HG02885 (cell line): Measurements from ENCODE around the gene MRPL53.
"Not testable (repeated sequence)": the region's sequence is repeated elsewhere in the genome, so short reads cannot be mapped to it uniquely, and the experiment has no call there.

Experiments used
- ATAC-seq: cut with Tn5 transposase; IDR thresholded peaks from one replicate; pipeline ENCODE4 v1.9.1; 2021; ENCODE audit warnings: mild to moderate bottlenecking; ENCODE audit not compliant: unreplicated experiment, poor library complexity

MRPL53 gene

GRCh38 chr2:74502720-74503505, 30.4 kb upstream of the MRPL53 start:
- peak; percentile 37 for ATAC-seq

DNA sequence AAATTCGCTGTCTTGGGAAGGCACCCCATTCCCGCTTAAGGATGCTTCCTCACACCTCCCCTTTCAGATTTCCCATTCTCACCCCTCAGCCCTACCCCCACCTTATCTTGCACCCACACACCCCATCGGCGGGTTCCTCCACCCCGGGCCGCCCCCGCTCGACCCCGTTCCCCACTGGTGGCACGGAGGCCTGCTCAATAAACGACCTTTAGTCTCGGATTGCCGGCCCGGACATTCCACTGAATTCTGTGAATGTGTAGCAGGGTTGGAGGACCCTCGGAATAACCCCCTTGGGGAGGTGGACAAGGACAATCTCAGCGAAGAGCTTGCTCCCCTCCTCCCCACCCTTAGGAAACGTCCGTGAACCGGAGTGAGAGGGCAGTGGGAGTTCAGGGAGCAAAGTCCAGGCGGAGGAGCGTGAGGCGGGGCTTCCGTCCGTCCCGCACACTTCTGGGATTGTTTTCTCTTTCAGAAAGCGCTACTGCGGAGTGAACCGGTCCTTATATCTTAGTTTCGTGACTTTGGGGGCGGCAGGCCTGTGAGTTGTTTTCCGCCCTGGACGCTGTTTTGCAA, 29.8 kb upstream of the MRPL53 start:
- ATAC-seq: no peak

- ATAC-seq: no peak
These were observed 29.0 kb upstream of the MRPL53 start for GRCh38 chr2:74501335-74502071.

DNA sequence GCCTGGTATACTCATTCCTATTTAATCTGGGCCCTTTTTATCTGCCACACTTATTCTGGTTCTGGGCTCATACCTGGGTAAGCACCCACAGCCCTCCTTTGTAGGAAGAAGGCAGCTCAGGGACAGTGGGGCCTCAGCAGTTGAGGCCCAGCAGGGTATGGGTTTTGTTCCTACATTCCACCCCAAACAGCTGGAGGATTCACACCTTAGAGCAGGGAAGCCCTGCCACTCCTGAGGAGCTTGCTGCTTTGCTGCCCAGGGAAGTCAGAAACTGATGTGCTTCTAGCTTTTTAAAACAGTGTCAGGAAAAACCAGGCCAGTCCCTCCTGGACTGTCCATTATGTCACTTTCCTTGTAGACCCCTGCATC, 28.1 kb upstream of the MRPL53 start:
- ATAC-seq: no peak

DNA sequence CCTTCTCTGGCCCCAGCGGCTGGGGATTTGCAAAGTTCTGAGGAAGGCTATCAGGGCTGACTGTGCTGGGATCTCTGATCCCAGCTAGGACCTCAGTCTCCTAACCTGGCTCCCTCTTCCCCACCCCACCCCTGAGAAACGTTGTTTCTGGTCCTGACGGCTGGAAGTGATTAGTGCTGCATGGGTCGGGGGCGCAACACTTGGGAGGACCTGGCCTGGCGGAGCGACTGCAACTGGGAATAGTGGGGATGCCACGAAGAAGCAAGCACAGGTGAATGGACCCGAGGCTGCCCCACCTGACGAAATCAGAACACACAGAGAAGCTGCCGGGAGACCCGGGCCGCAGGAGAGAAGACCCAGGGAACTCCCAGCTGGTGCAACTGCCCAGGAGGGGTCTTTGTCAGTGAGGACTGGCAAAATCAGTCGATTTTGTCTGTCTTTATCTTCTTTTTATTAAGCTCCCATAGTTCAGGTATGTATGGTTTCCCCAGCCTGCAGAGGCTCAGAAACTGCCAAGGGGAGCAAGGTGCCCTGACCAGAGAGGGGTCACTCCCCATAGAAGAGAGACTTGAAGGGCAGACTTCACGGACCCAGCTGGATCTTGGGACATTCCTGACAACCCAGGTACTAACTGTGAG, 27.6 kb upstream of the MRPL53 start:
- no peak for ATAC-seq

- no peak for ATAC-seq
These were observed 26.9 kb upstream of the MRPL53 start, which contains the start of gene LBX2 for GRCh38 chr2:74499267-74499939. Gene LBX2 (minus strand): TSS chr2:74499603. CDS start chr2:74499537, 66 bp downstream.

GRCh38 chr2:74498500-74499266, 26.2 kb upstream of the MRPL53 start:
- no peak for ATAC-seq

DNA sequence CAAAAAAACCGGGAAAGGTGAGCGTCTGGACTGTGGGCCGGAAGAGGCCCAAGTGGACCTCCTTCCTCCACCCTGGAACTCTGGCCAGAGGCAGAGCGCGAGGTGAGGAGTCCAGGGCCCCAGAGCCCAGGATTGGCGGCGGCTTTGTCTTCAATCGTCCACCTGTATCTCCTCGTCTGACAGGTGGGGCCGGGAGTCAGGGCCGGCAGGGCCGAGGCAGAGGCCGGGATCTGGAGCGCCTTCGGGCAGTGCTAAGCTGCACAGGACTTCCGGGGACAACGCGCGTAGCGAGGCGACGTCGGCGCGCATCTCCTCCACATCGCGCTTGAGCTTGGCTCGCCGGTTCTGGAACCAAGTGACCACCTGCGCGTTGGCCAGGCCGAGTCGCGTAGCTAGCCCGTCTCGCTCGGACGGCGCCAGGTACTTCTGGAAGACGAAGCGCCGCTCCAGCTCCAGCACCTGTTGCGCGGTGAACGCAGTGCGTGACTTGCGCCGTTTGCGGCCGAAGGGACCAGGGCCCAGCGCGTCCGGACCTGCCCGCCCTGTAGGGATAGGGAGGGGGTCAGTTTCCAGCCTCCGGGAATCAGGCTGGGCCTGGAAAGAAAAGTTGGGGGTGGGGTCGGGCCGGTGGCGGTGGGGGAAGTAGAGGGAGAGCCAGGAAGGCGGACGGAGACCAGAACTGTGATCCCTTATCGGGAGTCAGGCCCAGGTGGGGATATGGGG, 25.5 kb upstream of the MRPL53 start:
- ATAC-seq: no peak

GRCh38 chr2:74496997-74497776, 24.7 kb upstream of the MRPL53 start:
- ATAC-seq: no peak

GRCh38 chr2:74495440-74495839, 23.0 kb upstream of the MRPL53 start:
- no peak for ATAC-seq

- no peak for ATAC-seq
These were observed 21.1 kb upstream of the MRPL53 start for GRCh38 chr2:74493546-74493945.

DNA sequence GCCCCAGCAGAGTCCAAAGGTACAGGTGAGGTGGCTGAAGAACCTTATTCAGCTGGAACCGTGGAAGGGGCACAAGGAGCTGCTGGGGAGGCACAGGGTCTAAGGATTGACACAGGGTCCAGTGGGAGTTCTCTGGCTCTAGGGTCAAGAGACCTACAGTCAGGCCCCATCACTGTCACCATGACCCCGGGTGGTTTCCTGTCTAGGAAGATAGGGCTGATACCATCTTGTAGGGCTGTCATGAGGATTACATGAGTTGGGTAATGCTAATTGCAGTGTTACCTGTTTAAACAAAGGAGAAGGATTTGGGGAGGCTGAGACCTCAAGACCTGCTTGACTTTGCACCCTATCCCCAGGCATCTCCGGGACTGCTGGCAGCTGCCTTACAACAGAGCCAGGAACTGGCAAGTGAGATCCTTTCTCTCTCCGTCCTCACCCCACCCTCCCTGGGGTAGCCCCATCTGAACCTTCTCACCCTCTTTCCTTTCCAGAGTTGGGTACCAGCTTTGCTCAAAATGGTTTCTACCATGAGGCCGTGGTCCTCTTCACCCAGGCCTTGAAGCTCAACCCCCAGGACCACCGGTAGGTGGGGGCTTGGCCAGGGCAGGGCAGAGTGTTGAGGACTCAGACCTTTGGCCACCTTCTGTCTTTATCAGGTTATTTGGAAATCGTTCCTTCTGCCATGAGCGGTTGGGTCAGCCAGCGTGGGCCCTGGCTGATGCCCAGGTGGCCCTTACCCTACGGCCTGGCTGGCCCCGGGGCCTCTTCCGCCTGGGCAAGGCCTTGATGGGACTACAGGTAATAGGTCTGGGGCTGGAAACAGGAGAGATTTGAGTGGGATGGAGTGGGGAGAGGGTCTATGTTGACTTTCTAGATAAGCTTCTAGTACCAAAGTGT, 19.4 kb upstream of the MRPL53 start:
- no peak for ATAC-seq

- no peak for ATAC-seq
These were observed 17.4 kb upstream of the MRPL53 start for GRCh38 chr2:74489906-74490305.

DNA sequence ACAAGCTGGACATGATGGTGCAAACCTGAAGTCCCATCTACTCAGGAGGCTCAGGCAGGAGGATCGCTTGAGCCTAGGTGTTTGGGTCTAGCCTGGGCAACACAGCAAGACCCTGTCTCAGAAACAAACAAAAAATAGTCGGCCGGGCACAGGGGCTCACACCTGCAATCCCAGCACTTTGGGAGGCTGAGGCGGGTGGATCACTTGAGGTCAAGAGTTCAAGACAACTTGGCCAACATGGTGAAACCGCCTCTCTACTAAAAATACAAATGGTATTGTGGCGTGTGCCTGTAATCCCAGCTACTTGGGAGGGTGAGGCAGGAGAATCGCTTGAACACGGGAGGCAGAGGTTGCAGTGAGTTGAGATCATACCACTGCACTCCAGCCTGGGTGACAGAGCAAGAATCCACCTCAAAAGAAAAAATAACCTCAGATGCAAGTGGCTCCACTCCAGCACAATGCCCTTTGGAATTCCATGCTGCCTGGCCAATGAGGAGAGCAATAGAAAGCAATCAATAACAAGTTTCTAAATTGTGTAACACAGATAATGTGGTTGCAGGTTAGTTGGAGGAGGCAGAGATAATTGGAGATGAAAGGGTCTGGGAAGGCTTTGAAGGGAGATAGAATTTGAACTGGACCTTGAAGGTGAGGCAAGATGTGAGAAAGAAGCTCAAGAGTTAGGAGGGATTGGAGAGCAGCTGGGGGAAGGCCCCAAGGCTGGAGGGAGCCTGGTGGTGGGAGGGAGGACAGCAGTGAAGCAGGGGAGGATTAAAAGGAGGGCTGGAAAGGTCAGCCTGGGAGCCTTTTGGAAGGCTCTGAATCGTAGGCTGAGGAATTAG, 16.4 kb upstream of the MRPL53 start:
- no peak for ATAC-seq

- no peak for ATAC-seq
These were observed 13.7 kb upstream of the MRPL53 start for GRCh38 chr2:74486141-74486540.

GRCh38 chr2:74483675-74484164, 11.2 kb upstream of the MRPL53 start:
- ATAC-seq: not testable (repeated sequence)
